Adrenal gland (tissue), 12 donors: ENCODE data around the gene TPCN1. TPM values are rescaled to one million over a fixed set of nuclear protein-coding genes. Genes with fewer than 3 reads are reported as not detected.

Source experiments
- DNase-seq, 7 donors: peaks; one replicate each; pipeline ENCODE4 v3.0.0-alpha.2; 2019 to 2020
- H3K27ac ChIP-seq, 5 donors: fragments of 200-600 bp; sonication (generic) in 4 of 5; 1 replicate in 3 of 5; 2 replicates in 2 of 5; pipeline versions ENCODE4 v1.5.1 to v1.8.0; 2016 to 2020; ENCODE audit warnings: mild to moderate bottlenecking in 1 of 5
- H3K27me3 ChIP-seq: fragments of 200-600 bp; 2 replicates; pipeline ENCODE4 v1.8.0; 2021
- H3K36me3 ChIP-seq, 2 donors: fragments of 200-600 bp; replicated peaks in 1 of 2; 1 replicate in 1 of 2; 2 replicates in 1 of 2; pipeline versions ENCODE4 v1.5.1 to v1.8.0; 2018 to 2022
- H3K4me1 ChIP-seq, 2 donors: fragments of 200-600 bp; replicated peaks in 1 of 2; 1 replicate in 1 of 2; 2 replicates in 1 of 2; pipeline versions ENCODE4 v1.5.1 to v1.8.0; 2018 to 2021
- H3K4me3 ChIP-seq, 4 donors: fragments of 200-600 bp; sonication (generic) in 3 of 4; one replicate each; pipeline ENCODE4 v1.5.1; 2016 to 2018
- H3K9me3 ChIP-seq, 3 donors: fragments of 200-600 bp; sonication (generic) in 1 of 3; replicated peaks in 1 of 3; 1 replicate in 2 of 3; 2 replicates in 1 of 3; pipeline versions ENCODE4 v1.5.1 to v1.8.0; 2016 to 2021
- CTCF ChIP-seq, 6 experiments: fragments of 450-650 bp in 4 of 6; fragments of 200-600 bp in 2 of 6; sonication (generic) in 1 of 6; IDR thresholded peaks; 1 replicate in 5 of 6; 2 replicates in 1 of 6; pipeline versions ENCODE4 v1.5.1 to v1.8.0; 2016 to 2021; ENCODE audit warnings: antibody characterized with exemption in 6 of 6, mild to moderate bottlenecking in 2 of 6, moderate library complexity in 1 of 6
- POLR2A ChIP-seq, 2 donors: fragments of 450-650 bp; IDR thresholded peaks; one replicate each; pipeline ENCODE4 v1.6.1; 2017; ENCODE audit warnings: antibody characterized with exemption in 2 of 2, mild to moderate bottlenecking in 2 of 2, moderate library complexity in 1 of 2
- WGBS, 4 donors: extraction: QIAGEN DNeasy Blood & Tissue Kit in 2 of 4; methylation state at CpG; one replicate each; pipeline versions ENCODE4 v1.1.5 to v1.1.7; 2013 to 2017; 5-methylcytosine and 5-hydroxymethylcytosine counted together
- intact Hi-C, 2 donors: fragments of 100-400 bp; cut with DNase I; formaldehyde crosslinking; loops; one replicate each; pipeline versions ENCODE4 v1.14.1 to v1.15.0; 2022 to 2023
- polyA plus RNA-seq, 3 donors: library from polyadenylated mRNA; stranded (reverse); fragments of 200-250 nt in 2 of 3; fragments of 350-450 nt in 1 of 3; fragmentation: Illumina TruSeq in 1 of 3; extraction: RNeasy Lipid Tissue Mini Kit (QIAGEN cat#74804) in 1 of 3; gene quantifications; one replicate each; pipeline ENCODE4 v1.2.3, GENCODE V29; 2013 to 2014
- total RNA-seq, 9 donors: library from RNA; depleted of rRNA in 4 of 9; stranded (reverse); fragments of >200 nt in 4 of 9; fragments of 120-200 nt in 1 of 9; fragmentation: NEBNext Ultra II Directional in 1 of 9; extraction: Animal tissue kit (Norgen Biotek cat#: 25700) in 1 of 9; gene quantifications; one replicate each; pipeline versions ENCODE4 v1.1.0 to v1.2.4, GENCODE V29; 2013 to 2023
- donor health status: healthy with polysubstance abuse.
- donor health status: Bipolar disorder and iron deficiency.
- donor health status: DM: yes; HTN: yes; CAD: no.
- donor health status: DM: no; HTN: no; CAD: no.
- donor health status: DM: no; HTN: no; CAD: no.
- donor health status: DM: yes; HTN: yes; CAD: no.

The TPCN1 gene
- total and polyA plus RNA-seq, 12 donors: 21.2 to 198 (median 80.9) TPM

GRCh38 chr12:113333877-113334785 lies 112.9 kb downstream of the TPCN1 start:
- intact Hi-C loops: no loop called here
- peak in 6 of 7 donors; percentile 46 to 72 (median 58) for DNase-seq
- no peaks in the 10 kb centered on the region for H3K27me3 ChIP-seq
- H3K36me3 ChIP-seq: peaks cover 0 to 37% of the 10 kb centered on the region in 2 donors
- H3K27ac ChIP-seq: peak overlapping the region; percentile 67 to 94 (median 87)
- no peak for TF ChIP-seq CTCF (IDR thresholded peaks at IDR 0.05)
- peak in 1 of 2 donors; percentile 7 for TF ChIP-seq POLR2A (IDR thresholded peaks at IDR 0.05)
- H3K9me3 ChIP-seq: no peaks in the 10 kb centered on the region
- H3K4me1 ChIP-seq: peaks cover 11 to 24% of the 10 kb centered on the region in 2 donors
- WGBS, 4 donors: 12 to 20% (median 13%) methylated on average over 19 to 27 of the region's 27 CpGs
- H3K4me3 ChIP-seq: peak overlapping the region; percentile 39 to 93 (median 85)

- Histone ChIP-seq H3K27me3 (no peaks in the 10 kb centered on the region), H3K9me3 (no peaks in the 10 kb centered on the region), H3K27ac (peak within 1 kb of the TSS; percentile 67 to 94 (median 87)), H3K4me3 (peak within 1 kb of the TSS; percentile 39 to 93 (median 85)), H3K4me1 (peaks cover 11 to 19% of the 10 kb centered on the region in 2 donors), H3K36me3 (peaks cover 0 to 30% of the 10 kb centered on the region in 2 donors)
- WGBS, 4 donors: 0 to 1% (median 1%) methylated on average over 9 to 62 of the region's 62 CpGs
- peak; percentile 88 to 94 (median 93) for DNase-seq
- intact Hi-C loops: no loop called here
- TF ChIP-seq POLR2A (IDR thresholded peaks at IDR 0.05): peak; percentile 96 to 98
- TF ChIP-seq CTCF (IDR thresholded peaks at IDR 0.05): no peak
Observed at GRCh38 chr12:113334786-113335539, 113.7 kb downstream of the TPCN1 start, which contains the start of gene SLC8B1. TSS of gene SLC8B1 (minus strand) at chr12:113335109. CDS start at chr12:113332878, 2,231 bp downstream.

- no peak overlapping the region for H3K27ac ChIP-seq
- no peak for DNase-seq
- H3K9me3 ChIP-seq: no peaks in the 10 kb centered on the region
- no peaks in the 10 kb centered on the region for H3K36me3 ChIP-seq
- no peaks in the 10 kb centered on the region for H3K4me1 ChIP-seq
- no peaks in the 10 kb centered on the region for H3K27me3 ChIP-seq
- H3K4me3 ChIP-seq: no peak overlapping the region
- TF ChIP-seq POLR2A (IDR thresholded peaks at IDR 0.05) (no peak), CTCF (IDR thresholded peaks at IDR 0.05) (no peak)
- intact Hi-C loops: no loop called here
- WGBS, 4 donors: 86 to 92% (median 88%) methylated on average over 5 of the region's 5 CpGs
Observed at GRCh38 chr12:113339540-113339939, 118.3 kb downstream of the TPCN1 start.

GRCh38 chr12:113340061-113340460 lies 118.8 kb downstream of the TPCN1 start:
- H3K9me3 ChIP-seq: no peaks in the 10 kb centered on the region
- no peak for DNase-seq
- no peaks in the 10 kb centered on the region for H3K27me3 ChIP-seq
- 75 to 99% (median 87%) methylated on average over 3 of the region's 3 CpGs for WGBS, 4 donors
- intact Hi-C loops: no loop called here
- no peaks in the 10 kb centered on the region for H3K36me3 ChIP-seq
- H3K4me3 ChIP-seq: no peak overlapping the region
- no peak for TF ChIP-seq POLR2A (IDR thresholded peaks at IDR 0.05)
- no peak for TF ChIP-seq CTCF (IDR thresholded peaks at IDR 0.05)
- H3K27ac ChIP-seq: no peak overlapping the region
- no peaks in the 10 kb centered on the region for H3K4me1 ChIP-seq
